Measurements from ENCODE around the gene WNK3.

The WNK3 gene

DNA sequence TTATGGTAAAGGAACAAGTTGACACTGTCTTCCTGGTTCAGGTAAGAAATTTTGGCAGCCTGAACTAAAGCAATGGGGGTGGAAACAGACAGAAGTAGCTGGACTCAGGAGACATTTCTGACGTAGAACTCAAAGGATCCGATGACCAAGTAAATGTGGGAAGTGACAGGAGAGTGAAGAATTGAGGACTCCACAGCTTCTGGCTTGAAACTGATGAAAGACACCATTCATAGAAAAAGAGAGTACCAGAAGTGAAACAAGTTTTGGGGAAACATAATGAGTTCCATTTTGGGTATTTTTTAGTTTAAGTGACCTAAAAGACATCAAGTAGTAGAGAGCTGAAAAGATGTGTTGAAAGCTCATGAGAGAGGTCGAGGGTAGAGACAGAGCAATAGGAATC is 180.5 kb downstream of the WNK3 start:
- no peak overlapping the region for H3K27ac ChIP-seq (ENCODE audit: low read length)
- no peak overlapping the region for H3K4me2 ChIP-seq (ENCODE audit: low read depth, low read length)
- no peaks in the 10 kb centered on the region for H3K9me3 ChIP-seq (replicated peaks; ENCODE audit: insufficient read depth, low read length)
- no peaks in the 10 kb centered on the region for H3K27me3 ChIP-seq (replicated peaks; ENCODE audit: insufficient read depth, low read length)
- no peak overlapping the region for H3K9ac ChIP-seq (ENCODE audit: low read length)
- H3K79me2 ChIP-seq (ENCODE audit: low read length) = peaks cover 40% of the 10 kb centered on the region
- no peaks in the 10 kb centered on the region for H3K36me3 ChIP-seq (replicated peaks; ENCODE audit: insufficient read depth, low read length)
- H3K4me3 ChIP-seq (ENCODE audit: low read length) = no peak overlapping the region
- no peak overlapping the region for H2AFZ ChIP-seq (ENCODE audit: low read length)
- H3K4me1 ChIP-seq (ENCODE audit: low read length) = peaks cover 11% of the 10 kb centered on the region; the same call in 1 of the 2 replicates
- DNase-seq = no peak
- TF ChIP-seq EZH2phosphoT487 (IDR thresholded peaks at IDR 0.05; ENCODE audit: low read length) (no peak), EZH2 (optimal IDR thresholded peaks at IDR 0.05; ENCODE audit: low read depth, low read length) (no peak)
- TF ChIP-seq, protein P1, sequence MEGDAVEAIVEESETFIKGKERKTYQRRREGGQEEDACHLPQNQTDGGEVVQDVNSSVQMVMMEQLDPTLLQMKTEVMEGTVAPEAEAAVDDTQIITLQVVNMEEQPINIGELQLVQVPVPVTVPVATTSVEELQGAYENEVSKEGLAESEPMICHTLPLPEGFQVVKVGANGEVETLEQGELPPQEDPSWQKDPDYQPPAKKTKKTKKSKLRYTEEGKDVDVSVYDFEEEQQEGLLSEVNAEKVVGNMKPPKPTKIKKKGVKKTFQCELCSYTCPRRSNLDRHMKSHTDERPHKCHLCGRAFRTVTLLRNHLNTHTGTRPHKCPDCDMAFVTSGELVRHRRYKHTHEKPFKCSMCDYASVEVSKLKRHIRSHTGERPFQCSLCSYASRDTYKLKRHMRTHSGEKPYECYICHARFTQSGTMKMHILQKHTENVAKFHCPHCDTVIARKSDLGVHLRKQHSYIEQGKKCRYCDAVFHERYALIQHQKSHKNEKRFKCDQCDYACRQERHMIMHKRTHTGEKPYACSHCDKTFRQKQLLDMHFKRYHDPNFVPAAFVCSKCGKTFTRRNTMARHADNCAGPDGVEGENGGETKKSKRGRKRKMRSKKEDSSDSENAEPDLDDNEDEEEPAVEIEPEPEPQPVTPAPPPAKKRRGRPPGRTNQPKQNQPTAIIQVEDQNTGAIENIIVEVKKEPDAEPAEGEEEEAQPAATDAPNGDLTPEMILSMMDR (IDR thresholded peaks at IDR 0.05; ENCODE audit: low read length) = no peak
- no peaks in the 10 kb centered on the region for H3F3A ChIP-seq (ENCODE audit: insufficient read depth, low read length)
- H3K9me2 ChIP-seq (replicated peaks; ENCODE audit: insufficient read depth, low read length) = no peaks in the 10 kb centered on the region
- no peaks in the 10 kb centered on the region for H4K20me1 ChIP-seq (ENCODE audit: insufficient read depth, low read length)

DNA sequence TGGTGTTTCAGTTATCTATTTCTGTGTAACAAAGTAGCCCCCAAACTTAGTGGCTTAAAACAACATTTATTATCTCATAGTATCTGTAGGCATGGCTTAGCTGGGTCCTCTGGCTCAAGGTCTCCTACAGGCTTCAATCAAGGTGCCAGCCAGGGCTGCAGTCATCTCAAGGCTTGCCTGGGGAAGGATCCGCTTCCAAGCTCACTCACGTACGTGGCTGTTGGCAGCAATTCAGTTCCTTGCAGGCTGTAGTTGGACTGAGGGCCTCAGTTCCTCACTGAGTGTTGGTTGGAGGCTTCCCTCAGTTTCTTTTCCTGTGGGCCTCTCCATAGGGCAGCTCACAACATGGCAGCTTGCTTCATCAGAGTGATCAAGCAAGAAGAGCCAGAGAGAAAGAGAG is 184.1 kb downstream of the WNK3 start:
- Histone ChIP-seq H3K27ac (ENCODE audit: low read length) (no peak overlapping the region), H3K79me2 (ENCODE audit: low read length) (peaks cover 12% of the 10 kb centered on the region), H2AFZ (ENCODE audit: low read length) (no peak overlapping the region), H3K4me2 (ENCODE audit: low read depth, low read length) (no peak overlapping the region), H3K9ac (ENCODE audit: low read length) (no peak overlapping the region), H3K4me1 (ENCODE audit: low read length) (no peaks in the 10 kb centered on the region), H3K9me3 (replicated peaks; ENCODE audit: insufficient read depth, low read length) (no peaks in the 10 kb centered on the region), H4K20me1 (ENCODE audit: insufficient read depth, low read length) (no peaks in the 10 kb centered on the region), H3K36me3 (replicated peaks; ENCODE audit: insufficient read depth, low read length) (no peaks in the 10 kb centered on the region), H3K9me2 (replicated peaks; ENCODE audit: insufficient read depth, low read length) (no peaks in the 10 kb centered on the region), H3F3A (ENCODE audit: insufficient read depth, low read length) (no peaks in the 10 kb centered on the region), H3K4me3 (ENCODE audit: low read length) (no peak overlapping the region), H3K27me3 (replicated peaks; ENCODE audit: insufficient read depth, low read length) (no peaks in the 10 kb centered on the region)
- no peak for DNase-seq
- no peak for TF ChIP-seq EZH2 (optimal IDR thresholded peaks at IDR 0.05; ENCODE audit: low read depth, low read length)
- TF ChIP-seq EZH2phosphoT487 (IDR thresholded peaks at IDR 0.05; ENCODE audit: low read length) = no peak
- TF ChIP-seq, protein P1 (IDR thresholded peaks at IDR 0.05; ENCODE audit: low read length) = no peak

DNA sequence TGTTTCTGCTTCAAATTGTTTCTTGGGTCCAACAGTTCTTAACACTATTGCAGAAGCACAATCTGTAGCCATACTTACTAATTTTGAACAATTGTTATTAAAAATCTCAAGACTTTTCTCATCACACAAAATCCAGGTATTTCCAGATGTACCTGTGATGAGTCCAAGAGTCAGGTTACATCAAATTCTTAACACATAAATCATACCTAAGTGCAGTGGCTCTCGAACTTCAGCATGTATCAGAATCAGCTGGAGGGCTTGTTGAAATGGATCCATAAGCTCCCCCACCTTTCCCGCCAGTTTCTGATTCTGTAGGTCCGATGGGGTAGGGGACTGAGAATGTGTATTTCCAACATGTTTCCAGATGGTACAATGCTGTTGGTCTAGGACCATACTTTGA is 185.4 kb downstream of the WNK3 start:
- no peak for DNase-seq

More for the DNA sequence above, 185.4 kb downstream of the WNK3 start:
- Histone ChIP-seq H3F3A (ENCODE audit: insufficient read depth, low read length) (no peaks in the 10 kb centered on the region), H3K79me2 (ENCODE audit: low read length) (peaks cover 7% of the 10 kb centered on the region), H3K9me2 (replicated peaks; ENCODE audit: insufficient read depth, low read length) (no peaks in the 10 kb centered on the region), H3K4me3 (ENCODE audit: low read length) (no peak overlapping the region), H3K9ac (ENCODE audit: low read length) (no peak overlapping the region), H3K4me2 (ENCODE audit: low read depth, low read length) (no peak overlapping the region), H2AFZ (ENCODE audit: low read length) (no peak overlapping the region), H3K9me3 (replicated peaks; ENCODE audit: insufficient read depth, low read length) (no peaks in the 10 kb centered on the region), H3K4me1 (ENCODE audit: low read length) (no peaks in the 10 kb centered on the region), H3K27me3 (replicated peaks; ENCODE audit: insufficient read depth, low read length) (no peaks in the 10 kb centered on the region), H4K20me1 (ENCODE audit: insufficient read depth, low read length) (no peaks in the 10 kb centered on the region), H3K27ac (ENCODE audit: low read length) (no peak overlapping the region), H3K36me3 (replicated peaks; ENCODE audit: insufficient read depth, low read length) (no peaks in the 10 kb centered on the region)
- TF ChIP-seq, protein P1 (IDR thresholded peaks at IDR 0.05; ENCODE audit: low read length) = no peak
- TF ChIP-seq EZH2phosphoT487 (IDR thresholded peaks at IDR 0.05; ENCODE audit: low read length) (no peak), EZH2 (optimal IDR thresholded peaks at IDR 0.05; ENCODE audit: low read depth, low read length) (no peak)

Data from MM.1S (cell line).